HG03354 (cell line): ENCODE results near the gene LHCGR.
"Not testable (repeated sequence)": the region's sequence is repeated elsewhere in the genome, so short reads cannot be mapped to it uniquely, and the experiment has no call there.

ENCODE experiments used
- ATAC-seq: cut with Tn5 transposase; IDR thresholded peaks from one replicate; pipeline ENCODE4 v1.9.1; 2021; ENCODE audit warnings: mild to moderate bottlenecking; ENCODE audit not compliant: unreplicated experiment, poor library complexity, severe bottlenecking

Gene LHCGR

GRCh38 chr2:48714245-48714644 lies 41.3 kb downstream of the LHCGR start:
- ATAC-seq = no peak

- ATAC-seq = no peak
Measured at GRCh38 chr2:48713647-48714046, 41.9 kb downstream of the LHCGR start.

GRCh38 chr2:48712151-48712550 lies 43.4 kb downstream of the LHCGR start:
- ATAC-seq = no peak

- no peak for ATAC-seq
Measured at GRCh38 chr2:48711343-48711742, 44.2 kb downstream of the LHCGR start.

GRCh38 chr2:48709096-48710034 lies 46.2 kb downstream of the LHCGR start:
- ATAC-seq = no peak

GRCh38 chr2:48707466-48707865 lies 48.1 kb downstream of the LHCGR start:
- ATAC-seq = no peak

GRCh38 chr2:48703621-48704020 lies 51.9 kb downstream of the LHCGR start:
- not testable (repeated sequence) for ATAC-seq

- ATAC-seq = no peak
Measured at GRCh38 chr2:48699348-48699930, 56.1 kb downstream of the LHCGR start.

- no peak for ATAC-seq
Measured at GRCh38 chr2:48696881-48697280, 58.6 kb downstream of the LHCGR start.

- no peak for ATAC-seq
Measured at GRCh38 chr2:48695991-48696390, 59.5 kb downstream of the LHCGR start.

- ATAC-seq = no peak
Measured at GRCh38 chr2:48694149-48694548, 61.4 kb downstream of the LHCGR start.

- no peak for ATAC-seq
Measured at GRCh38 chr2:48693645-48694044, 61.9 kb downstream of the LHCGR start.

- ATAC-seq = no peak
Measured at GRCh38 chr2:48693066-48693465, 62.5 kb downstream of the LHCGR start.

- no peak for ATAC-seq
Measured at GRCh38 chr2:48691935-48692691, 63.4 kb downstream of the LHCGR start.

GRCh38 chr2:48685126-48685525 lies 70.4 kb downstream of the LHCGR start:
- ATAC-seq = no peak

- ATAC-seq = no peak
Measured at GRCh38 chr2:48677450-48677849, 78.1 kb downstream of the LHCGR start.

- no peak for ATAC-seq
Measured at GRCh38 chr2:48674933-48675332, 80.6 kb downstream of the LHCGR start.

- no peak for ATAC-seq
Measured at GRCh38 chr2:48673581-48673980, 81.9 kb downstream of the LHCGR start.

- peak; percentile 98 for ATAC-seq
Measured at GRCh38 chr2:48668992-48669391, 86.5 kb downstream of the LHCGR start.

- no peak for ATAC-seq
Measured at GRCh38 chr2:48651158-48651790, 104.2 kb downstream of the LHCGR start.
